ENCODE data around the gene DCP2.

GRCh38 chr5:113047733-113048652, 71.4 kb downstream of the DCP2 start:
- no peak for TF ChIP-seq CTCF (IDR thresholded peaks at IDR 0.05)
- no peak for TF ChIP-seq POLR2A (IDR thresholded peaks at IDR 0.05)

All from Peyer's patch (tissue), 4 donors.